ENCODE data around the gene RPS29. TPM values are rescaled to one million over a fixed set of nuclear protein-coding genes. Genes with fewer than 3 reads are reported as not detected.
A peak's percentile ranks its signal among the peaks of the same experiment; 100 is the strongest.

Gene RPS29
- total and polyA plus RNA-seq, 10 of the 15 experiments (the other 5 are each of a cell fraction or from before 2014, with no cell fraction given), result 2,685 to 10,815 (median 4,359) TPM

DNA sequence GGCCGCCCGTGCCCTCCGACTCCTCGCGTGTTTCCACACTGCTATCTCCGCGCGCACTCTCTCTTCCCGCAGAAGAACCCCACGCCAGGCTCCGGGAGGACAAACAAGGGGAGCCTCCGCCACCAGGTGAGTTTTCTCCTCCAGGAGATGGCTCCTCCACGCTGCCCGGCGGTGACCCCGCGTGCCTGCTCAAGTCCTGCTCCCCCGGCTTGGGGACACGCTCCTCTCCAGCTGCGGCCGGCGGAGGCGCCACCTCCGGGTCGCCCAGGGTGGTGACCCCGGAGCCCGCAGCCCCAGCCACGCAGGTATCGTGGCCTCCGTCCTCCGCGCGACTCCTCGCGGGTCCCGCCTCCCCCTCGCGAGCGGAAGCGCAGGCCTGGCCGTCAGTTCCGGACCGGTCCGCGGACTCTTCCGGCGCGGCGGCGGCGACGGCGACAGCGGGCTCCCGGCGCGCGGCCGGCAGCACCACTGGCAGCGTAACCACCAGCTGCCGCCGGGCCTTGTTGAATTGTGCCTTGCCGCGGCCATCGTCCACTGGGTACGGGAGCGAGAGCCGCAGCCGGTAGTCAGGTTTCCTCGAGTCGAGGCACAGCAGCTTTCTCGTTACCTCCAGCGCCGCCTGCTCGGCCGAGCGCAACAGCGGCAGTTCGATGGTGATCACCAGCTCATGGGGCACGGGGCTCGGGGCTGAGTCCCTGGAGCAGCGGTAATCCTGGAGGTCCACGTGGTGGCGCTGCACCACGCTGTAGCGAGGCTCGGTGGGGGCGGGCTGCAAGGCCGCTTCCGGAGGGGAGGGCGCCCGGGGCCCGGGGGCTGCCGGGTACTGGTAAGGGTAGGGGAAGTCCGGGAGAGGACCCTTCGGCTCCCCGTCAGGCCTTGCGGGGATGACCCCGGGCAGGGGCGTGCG is 47.7 kb upstream of the RPS29 start (continued):
- TF ChIP-seq, protein P1, sequence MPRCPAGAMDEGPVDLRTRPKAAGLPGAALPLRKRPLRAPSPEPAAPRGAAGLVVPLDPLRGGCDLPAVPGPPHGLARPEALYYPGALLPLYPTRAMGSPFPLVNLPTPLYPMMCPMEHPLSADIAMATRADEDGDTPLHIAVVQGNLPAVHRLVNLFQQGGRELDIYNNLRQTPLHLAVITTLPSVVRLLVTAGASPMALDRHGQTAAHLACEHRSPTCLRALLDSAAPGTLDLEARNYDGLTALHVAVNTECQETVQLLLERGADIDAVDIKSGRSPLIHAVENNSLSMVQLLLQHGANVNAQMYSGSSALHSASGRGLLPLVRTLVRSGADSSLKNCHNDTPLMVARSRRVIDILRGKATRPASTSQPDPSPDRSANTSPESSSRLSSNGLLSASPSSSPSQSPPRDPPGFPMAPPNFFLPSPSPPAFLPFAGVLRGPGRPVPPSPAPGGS (IDR thresholded peaks at IDR 0.05; ENCODE audit: borderline replicate concordance, insufficient read depth, low read depth, low read length, poor library complexity, severe bottlenecking), result peak; percentile 58
- TF ChIP-seq FOXM1 (IDR thresholded peaks at IDR 0.05; ENCODE audit: low read depth, low read length) (no peak), RUNX3 (IDR thresholded peaks at IDR 0.05; ENCODE audit: low read length) (no peak; the same call in none of the 2 replicates), SREBF2 (IDR thresholded peaks at IDR 0.05; ENCODE audit: low read length) (no peak), NR2C1 (IDR thresholded peaks at IDR 0.05) (peak; percentile 63), ZNF217 (IDR thresholded peaks at IDR 0.05) (peak; percentile 60; the same call in 1 of the 2 replicates), TARDBP (IDR thresholded peaks at IDR 0.05; ENCODE audit: borderline replicate concordance) (no peak; the same call in 1 of the 2 replicates), FOS (IDR thresholded peaks at IDR 0.05; ENCODE audit: borderline replicate concordance, extremely low read depth, insufficient read length) (no peak), HDGF (IDR thresholded peaks at IDR 0.05) (peak; percentile 68), TCF7 (IDR thresholded peaks at IDR 0.05; ENCODE audit: borderline replicate concordance) (no peak)
- TF ChIP-seq, protein P2, sequence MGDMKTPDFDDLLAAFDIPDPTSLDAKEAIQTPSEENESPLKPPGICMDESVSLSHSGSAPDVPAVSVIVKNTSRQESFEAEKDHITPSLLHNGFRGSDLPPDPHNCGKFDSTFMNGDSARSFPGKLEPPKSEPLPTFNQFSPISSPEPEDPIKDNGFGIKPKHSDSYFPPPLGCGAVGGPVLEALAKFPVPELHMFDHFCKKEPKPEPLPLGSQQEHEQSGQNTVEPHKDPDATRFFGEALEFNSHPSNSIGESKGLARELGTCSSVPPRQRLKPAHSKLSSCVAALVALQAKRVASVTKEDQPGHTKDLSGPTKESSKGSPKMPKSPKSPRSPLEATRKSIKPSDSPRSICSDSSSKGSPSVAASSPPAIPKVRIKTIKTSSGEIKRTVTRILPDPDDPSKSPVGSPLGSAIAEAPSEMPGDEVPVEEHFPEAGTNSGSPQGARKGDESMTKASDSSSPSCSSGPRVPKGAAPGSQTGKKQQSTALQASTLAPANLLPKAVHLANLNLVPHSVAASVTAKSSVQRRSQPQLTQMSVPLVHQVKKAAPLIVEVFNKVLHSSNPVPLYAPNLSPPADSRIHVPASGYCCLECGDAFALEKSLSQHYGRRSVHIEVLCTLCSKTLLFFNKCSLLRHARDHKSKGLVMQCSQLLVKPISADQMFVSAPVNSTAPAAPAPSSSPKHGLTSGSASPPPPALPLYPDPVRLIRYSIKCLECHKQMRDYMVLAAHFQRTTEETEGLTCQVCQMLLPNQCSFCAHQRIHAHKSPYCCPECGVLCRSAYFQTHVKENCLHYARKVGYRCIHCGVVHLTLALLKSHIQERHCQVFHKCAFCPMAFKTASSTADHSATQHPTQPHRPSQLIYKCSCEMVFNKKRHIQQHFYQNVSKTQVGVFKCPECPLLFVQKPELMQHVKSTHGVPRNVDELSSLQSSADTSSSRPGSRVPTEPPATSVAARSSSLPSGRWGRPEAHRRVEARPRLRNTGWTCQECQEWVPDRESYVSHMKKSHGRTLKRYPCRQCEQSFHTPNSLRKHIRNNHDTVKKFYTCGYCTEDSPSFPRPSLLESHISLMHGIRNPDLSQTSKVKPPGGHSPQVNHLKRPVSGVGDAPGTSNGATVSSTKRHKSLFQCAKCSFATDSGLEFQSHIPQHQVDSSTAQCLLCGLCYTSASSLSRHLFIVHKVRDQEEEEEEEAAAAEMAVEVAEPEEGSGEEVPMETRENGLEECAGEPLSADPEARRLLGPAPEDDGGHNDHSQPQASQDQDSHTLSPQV (IDR thresholded peaks at IDR 0.05), result 0 out of 2 replicates have a peak, but pooled peaks have one; percentile 7
- TF ChIP-seq, protein P3, sequence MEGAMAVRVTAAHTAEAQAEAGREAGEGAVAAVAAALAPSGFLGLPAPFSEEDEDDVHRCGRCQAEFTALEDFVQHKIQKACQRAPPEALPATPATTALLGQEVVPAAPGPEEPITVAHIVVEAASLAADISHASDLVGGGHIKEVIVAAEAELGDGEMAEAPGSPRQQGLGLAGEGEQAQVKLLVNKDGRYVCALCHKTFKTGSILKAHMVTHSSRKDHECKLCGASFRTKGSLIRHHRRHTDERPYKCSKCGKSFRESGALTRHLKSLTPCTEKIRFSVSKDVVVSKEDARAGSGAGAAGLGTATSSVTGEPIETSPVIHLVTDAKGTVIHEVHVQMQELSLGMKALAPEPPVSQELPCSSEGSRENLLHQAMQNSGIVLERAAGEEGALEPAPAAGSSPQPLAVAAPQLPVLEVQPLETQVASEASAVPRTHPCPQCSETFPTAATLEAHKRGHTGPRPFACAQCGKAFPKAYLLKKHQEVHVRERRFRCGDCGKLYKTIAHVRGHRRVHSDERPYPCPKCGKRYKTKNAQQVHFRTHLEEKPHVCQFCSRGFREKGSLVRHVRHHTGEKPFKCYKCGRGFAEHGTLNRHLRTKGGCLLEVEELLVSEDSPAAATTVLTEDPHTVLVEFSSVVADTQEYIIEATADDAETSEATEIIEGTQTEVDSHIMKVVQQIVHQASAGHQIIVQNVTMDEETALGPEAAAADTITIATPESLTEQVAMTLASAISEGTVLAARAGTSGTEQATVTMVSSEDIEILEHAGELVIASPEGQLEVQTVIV (IDR thresholded peaks at IDR 0.05; ENCODE audit: borderline replicate concordance, partially characterized antibody), result no peak
- TF ChIP-seq, protein P4, sequence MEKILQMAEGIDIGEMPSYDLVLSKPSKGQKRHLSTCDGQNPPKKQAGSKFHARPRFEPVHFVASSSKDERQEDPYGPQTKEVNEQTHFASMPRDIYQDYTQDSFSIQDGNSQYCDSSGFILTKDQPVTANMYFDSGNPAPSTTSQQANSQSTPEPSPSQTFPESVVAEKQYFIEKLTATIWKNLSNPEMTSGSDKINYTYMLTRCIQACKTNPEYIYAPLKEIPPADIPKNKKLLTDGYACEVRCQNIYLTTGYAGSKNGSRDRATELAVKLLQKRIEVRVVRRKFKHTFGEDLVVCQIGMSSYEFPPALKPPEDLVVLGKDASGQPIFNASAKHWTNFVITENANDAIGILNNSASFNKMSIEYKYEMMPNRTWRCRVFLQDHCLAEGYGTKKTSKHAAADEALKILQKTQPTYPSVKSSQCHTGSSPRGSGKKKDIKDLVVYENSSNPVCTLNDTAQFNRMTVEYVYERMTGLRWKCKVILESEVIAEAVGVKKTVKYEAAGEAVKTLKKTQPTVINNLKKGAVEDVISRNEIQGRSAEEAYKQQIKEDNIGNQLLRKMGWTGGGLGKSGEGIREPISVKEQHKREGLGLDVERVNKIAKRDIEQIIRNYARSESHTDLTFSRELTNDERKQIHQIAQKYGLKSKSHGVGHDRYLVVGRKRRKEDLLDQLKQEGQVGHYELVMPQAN (conservative IDR thresholded peaks at IDR 0.05), result peak; percentile 88
- TF ChIP-seq, protein P5, sequence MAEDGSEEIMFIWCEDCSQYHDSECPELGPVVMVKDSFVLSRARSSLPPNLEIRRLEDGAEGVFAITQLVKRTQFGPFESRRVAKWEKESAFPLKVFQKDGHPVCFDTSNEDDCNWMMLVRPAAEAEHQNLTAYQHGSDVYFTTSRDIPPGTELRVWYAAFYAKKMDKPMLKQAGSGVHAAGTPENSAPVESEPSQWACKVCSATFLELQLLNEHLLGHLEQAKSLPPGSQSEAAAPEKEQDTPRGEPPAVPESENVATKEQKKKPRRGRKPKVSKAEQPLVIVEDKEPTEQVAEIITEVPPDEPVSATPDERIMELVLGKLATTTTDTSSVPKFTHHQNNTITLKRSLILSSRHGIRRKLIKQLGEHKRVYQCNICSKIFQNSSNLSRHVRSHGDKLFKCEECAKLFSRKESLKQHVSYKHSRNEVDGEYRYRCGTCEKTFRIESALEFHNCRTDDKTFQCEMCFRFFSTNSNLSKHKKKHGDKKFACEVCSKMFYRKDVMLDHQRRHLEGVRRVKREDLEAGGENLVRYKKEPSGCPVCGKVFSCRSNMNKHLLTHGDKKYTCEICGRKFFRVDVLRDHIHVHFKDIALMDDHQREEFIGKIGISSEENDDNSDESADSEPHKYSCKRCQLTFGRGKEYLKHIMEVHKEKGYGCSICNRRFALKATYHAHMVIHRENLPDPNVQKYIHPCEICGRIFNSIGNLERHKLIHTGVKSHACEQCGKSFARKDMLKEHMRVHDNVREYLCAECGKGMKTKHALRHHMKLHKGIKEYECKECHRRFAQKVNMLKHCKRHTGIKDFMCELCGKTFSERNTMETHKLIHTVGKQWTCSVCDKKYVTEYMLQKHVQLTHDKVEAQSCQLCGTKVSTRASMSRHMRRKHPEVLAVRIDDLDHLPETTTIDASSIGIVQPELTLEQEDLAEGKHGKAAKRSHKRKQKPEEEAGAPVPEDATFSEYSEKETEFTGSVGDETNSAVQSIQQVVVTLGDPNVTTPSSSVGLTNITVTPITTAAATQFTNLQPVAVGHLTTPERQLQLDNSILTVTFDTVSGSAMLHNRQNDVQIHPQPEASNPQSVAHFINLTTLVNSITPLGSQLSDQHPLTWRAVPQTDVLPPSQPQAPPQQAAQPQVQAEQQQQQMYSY (CRISPR knock-in tag; IDR thresholded peaks at IDR 0.05), result no peak

All from GM12878 (cell line).